ENCODE data around the gene PANK4. TPM values are rescaled to one million over a fixed set of nuclear protein-coding genes. Genes with fewer than 3 reads are reported as not detected.

PANK4 gene
- total RNA-seq, 2 donors from 2014 or later, result 13.7 to 31.3 TPM

DNA sequence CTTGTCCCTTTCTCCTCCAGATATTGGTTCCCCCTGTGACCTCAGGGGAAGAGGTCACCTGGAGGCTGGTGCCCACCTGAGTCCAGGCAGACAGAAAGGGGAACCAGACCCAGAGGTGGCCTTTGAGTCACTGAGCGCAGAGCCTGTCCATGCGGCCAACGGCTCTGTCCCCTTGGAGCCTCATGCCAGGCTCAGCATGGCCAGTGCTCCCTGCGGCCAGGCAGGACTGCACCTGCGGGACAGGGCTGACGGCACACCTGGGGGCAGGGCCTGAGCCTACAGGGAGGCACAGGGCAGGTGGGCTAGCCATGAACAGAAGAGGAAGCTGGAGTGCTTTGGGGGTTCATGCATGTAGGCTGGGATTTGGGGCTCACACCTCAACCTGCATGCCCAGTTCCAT lies 32.5 kb upstream of the PANK4 start:
- Histone ChIP-seq H3K27ac (no peak overlapping the region), H3K36me3 (replicated peaks in 1 of 2; ENCODE audit: insufficient read depth in 1 of 2, low read depth in 2 of 2) (no peaks in the 10 kb centered on the region), H3K9me3 (no peaks in the 10 kb centered on the region), H3K4me3 (no peak overlapping the region), H3K4me1 (peaks cover 31% of the 10 kb centered on the region), H3K27me3 (no peaks in the 10 kb centered on the region)
- TF ChIP-seq, protein P1, sequence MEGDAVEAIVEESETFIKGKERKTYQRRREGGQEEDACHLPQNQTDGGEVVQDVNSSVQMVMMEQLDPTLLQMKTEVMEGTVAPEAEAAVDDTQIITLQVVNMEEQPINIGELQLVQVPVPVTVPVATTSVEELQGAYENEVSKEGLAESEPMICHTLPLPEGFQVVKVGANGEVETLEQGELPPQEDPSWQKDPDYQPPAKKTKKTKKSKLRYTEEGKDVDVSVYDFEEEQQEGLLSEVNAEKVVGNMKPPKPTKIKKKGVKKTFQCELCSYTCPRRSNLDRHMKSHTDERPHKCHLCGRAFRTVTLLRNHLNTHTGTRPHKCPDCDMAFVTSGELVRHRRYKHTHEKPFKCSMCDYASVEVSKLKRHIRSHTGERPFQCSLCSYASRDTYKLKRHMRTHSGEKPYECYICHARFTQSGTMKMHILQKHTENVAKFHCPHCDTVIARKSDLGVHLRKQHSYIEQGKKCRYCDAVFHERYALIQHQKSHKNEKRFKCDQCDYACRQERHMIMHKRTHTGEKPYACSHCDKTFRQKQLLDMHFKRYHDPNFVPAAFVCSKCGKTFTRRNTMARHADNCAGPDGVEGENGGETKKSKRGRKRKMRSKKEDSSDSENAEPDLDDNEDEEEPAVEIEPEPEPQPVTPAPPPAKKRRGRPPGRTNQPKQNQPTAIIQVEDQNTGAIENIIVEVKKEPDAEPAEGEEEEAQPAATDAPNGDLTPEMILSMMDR (IDR thresholded peaks at IDR 0.05), result no peak
- TF ChIP-seq POLR2A (IDR thresholded peaks at IDR 0.05), result no peak
- intact Hi-C loops (cut with DNase I), result no loop called here
- DNase-seq, result no peak
- 96% methylated on average over 6 of the region's 6 CpGs; no CpG with 5 or more reads in 1 of the 2 donors for WGBS, 2 donors
- no peak for ATAC-seq

DNA sequence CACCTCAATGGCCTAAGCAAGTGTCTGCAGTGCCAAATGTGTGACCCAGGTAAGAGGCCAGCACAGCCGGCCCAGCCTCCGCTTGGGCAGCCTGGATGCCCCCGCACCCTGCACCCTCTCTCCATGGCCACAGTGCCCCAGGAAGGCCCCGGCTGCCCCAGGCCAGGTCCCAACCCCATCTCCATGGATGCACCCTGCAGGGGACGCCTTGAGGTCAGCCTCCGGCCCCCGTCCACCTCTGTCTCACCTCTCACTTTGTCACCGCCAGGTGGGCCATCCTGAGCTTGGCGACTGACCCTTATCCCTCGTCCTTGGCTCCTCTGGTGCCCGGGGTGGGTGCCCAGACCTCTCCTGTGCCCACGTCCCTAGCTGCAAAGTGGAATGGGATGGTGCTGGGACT lies 32.0 kb upstream of the PANK4 start:
- Histone ChIP-seq H3K4me3 (no peak overlapping the region), H3K36me3 (replicated peaks in 1 of 2; ENCODE audit: insufficient read depth in 1 of 2, low read depth in 2 of 2) (no peaks in the 10 kb centered on the region), H3K4me1 (peaks cover 31% of the 10 kb centered on the region), H3K27ac (no peak overlapping the region), H3K27me3 (no peaks in the 10 kb centered on the region), H3K9me3 (no peaks in the 10 kb centered on the region)
- TF ChIP-seq, protein P1 (IDR thresholded peaks at IDR 0.05), result no peak
- no peak for TF ChIP-seq POLR2A (IDR thresholded peaks at IDR 0.05)
- intact Hi-C loops (cut with DNase I), result no loop called here
- DNase-seq, result no peak
- 89 to 100% methylated on average over 8 to 12 of the region's 12 CpGs for WGBS, 2 donors
- no peak for ATAC-seq

DNA sequence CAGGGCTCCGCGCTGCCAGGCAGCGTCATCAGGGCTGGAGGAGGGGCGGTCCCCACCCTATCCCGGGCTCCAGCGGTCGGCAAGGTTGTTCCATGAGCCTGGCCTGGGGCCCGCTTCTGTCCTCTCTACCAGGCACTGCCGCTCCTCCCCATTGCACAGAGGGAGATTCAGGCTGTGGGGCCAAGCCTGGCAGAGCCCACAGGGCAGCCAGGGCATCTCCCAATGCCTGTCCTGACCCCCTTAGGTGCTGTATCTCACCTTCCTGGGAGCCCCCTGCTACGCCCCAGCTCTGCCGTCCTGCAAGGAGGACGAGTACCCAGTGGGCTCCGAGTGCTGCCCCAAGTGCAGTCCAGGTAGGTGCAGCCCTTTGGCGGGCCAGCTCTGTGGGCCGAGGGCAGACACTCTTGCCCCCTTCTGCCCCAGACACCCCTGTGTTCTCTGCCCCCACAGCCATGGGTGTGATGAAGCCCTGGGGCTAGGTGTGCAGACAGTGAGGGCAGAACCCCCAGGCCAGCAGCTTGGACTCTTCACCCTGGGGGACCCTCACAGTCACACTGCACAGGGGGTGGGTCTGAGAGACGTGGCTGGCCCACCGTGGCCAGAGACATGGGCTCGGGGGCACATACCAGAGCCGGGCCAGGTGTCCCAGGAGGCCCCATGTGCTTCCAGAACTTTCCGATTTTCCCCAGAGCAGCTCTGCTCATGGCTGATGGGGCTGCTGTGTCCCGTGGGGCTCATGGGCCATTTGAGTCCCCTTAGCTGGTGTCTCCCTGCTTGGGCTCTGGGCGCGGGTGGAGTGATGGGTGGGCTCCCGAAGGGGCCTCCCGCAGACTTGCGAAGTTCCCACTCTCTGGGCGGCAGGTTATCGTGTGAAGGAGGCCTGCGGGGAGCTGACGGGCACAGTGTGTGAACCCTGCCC lies 31.3 kb upstream of the PANK4 start:
- TF ChIP-seq POLR2A (IDR thresholded peaks at IDR 0.05), result no peak
- TF ChIP-seq, protein P1 (IDR thresholded peaks at IDR 0.05), result no peak
- no peak for ATAC-seq
- H3K4me3 ChIP-seq, result no peak overlapping the region
- 76 to 90% methylated on average over 4 to 26 of the region's 30 CpGs for WGBS, 2 donors
- H3K4me1 ChIP-seq, result peaks cover 31% of the 10 kb centered on the region
- intact Hi-C loops (cut with DNase I), result no loop called here
- H3K36me3 ChIP-seq (replicated peaks in 1 of 2; ENCODE audit: insufficient read depth in 1 of 2, low read depth in 2 of 2), result no peaks in the 10 kb centered on the region
- DNase-seq, result no peak
- H3K9me3 ChIP-seq, result no peaks in the 10 kb centered on the region
- peak overlapping the region in 3 of 4 donors; percentile 81 to 85 (median 83) for H3K27ac ChIP-seq
- no peaks in the 10 kb centered on the region for H3K27me3 ChIP-seq

DNA sequence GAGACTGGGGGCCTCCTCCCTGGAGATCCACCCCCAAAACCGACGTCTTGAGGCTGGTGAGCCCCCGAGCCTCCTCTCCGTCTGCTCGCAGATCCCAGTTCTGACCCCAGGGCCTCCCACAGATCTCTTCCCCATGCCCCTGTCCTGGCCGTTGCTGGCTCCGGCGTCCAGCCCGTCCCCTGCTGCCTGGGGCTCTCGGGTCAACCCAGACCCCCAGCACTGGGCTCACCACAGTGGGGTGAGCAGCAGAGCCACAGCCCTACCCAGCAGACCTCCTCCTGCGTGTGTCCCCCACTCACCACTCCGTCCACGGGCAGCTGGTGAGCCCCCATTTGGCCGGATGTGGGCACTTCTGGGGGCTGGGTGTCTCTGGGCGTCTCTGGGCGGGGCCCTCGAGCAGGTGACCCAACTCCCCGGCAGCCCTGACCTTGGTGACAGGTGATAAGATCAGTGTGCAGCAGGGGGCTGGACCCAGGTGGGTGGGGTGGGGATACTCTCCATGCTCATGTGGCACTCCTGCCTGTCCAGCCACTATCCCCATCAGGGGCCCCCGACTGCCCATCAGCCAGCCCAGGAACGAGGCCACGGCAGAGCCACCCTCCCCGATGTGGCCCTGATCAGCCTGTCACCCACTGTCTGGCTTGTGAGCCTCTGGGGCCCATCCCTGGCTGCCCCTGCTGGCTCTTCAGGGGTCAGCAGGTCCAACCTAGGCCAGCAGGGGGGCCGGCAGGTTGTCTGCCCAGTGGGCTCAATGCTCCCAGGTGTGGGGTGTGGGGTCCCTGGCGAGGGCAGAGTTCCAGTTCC lies 30.5 kb upstream of the PANK4 start:
- peak in 2 of 4 donors; percentile 33 to 48 for DNase-seq

More for the DNA sequence above, 30.5 kb upstream of the PANK4 start:
- peak; percentile 18 for ATAC-seq
- peak overlapping the region; percentile 4 to 85 (median 82) for H3K27ac ChIP-seq
- no peaks in the 10 kb centered on the region for H3K27me3 ChIP-seq
- intact Hi-C loops (cut with DNase I), result no loop called here
- TF ChIP-seq POLR2A (IDR thresholded peaks at IDR 0.05), result no peak
- TF ChIP-seq, protein P1 (IDR thresholded peaks at IDR 0.05), result no peak
- 29 to 33% methylated on average over 17 to 24 of the region's 24 CpGs for WGBS, 2 donors
- H3K36me3 ChIP-seq (replicated peaks in 1 of 2; ENCODE audit: insufficient read depth in 1 of 2, low read depth in 2 of 2), result no peaks in the 10 kb centered on the region
- peak overlapping the region; percentile 22 to 38 for H3K4me3 ChIP-seq
- H3K9me3 ChIP-seq, result no peaks in the 10 kb centered on the region
- peaks cover 31% of the 10 kb centered on the region for H3K4me1 ChIP-seq

Data from body of pancreas (tissue), 4 donors.